ENCODE measurements around the gene ELF5. TPM values are rescaled to one million over a fixed set of nuclear protein-coding genes. Genes with fewer than 3 reads are reported as not detected.

Gene ELF5
- polyA plus RNA-seq, 3 donors from 2014 or later = not detected

DNA sequence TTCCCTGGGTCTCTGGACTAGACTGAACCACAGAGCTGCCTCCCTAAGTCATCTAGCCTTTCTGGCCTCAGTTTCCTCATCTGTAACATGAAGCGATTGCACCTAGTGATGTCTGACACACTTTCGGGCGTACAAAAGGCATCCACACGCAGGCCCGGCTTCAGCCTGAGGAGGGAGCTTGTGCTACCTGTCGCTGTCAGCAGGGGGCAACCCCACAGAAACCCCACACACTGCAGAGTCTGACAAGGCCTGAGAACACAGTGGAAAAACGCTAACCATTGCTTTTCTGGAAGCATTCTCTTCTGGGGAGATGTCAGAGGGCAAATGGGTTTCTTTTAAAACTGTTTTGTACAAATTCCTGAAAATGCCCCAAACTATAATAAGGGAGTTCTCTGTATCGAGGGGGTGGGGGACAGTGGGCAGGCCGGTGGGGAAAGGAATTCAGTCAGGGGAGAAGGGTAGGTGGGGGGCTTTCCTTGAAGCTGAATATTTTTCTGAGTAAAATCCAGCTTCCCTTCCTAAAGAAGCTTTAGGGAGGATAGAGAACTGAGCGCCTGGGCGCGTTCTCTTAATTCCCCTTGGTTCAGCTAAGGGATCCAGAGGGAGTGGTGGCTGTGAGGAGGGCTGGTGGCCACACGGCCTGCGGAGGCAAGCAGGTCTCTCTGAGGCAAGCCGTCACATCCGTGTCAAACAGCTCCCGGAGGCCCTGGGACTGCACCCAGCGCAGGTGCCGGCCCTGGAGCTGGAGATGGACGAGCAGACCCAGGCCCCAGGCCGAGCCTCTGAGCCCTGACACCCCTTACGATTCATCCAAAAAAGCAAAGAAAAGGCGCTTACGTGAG is 533 bp downstream of the ELF5 start:
- H3K36me3 Mint-ChIP-seq = no peaks in the 10 kb centered on the region
- no peak overlapping the region for H3K27ac Mint-ChIP-seq
- peaks cover under 1 to 1% (median under 1%) of the 10 kb centered on the region in 3 donors for H3K27me3 Mint-ChIP-seq (ENCODE audit: low read depth in 3 of 3)
- DNase-seq = peak in 2 of 3 donors; percentile 8 to 20
- H3K4me3 Mint-ChIP-seq = no peak overlapping the region
- H3K9me3 Mint-ChIP-seq = no peaks in the 10 kb centered on the region
- no peaks in the 10 kb centered on the region for H3K4me1 Mint-ChIP-seq

DNA sequence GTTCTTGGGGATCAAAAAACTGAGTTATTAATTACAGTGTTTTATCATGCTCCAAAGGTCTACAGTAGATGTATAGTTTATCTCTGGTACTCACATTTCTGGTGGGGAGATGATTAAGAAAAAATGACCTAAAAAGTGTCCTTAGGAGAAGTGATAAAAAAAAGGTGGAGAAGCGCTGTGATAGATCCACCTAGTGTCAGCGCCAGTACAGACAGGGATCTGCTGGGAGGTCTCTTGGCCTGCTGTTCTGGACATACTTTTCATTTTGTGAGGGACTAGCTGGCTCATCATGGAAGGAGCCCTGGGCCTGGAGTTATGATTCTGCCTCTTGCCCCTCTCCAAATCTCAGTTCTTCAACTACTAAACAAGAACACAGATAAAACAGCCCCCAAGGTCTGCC is 2.9 kb downstream of the ELF5 start:
- H3K9me3 Mint-ChIP-seq = no peaks in the 10 kb centered on the region
- H3K27me3 Mint-ChIP-seq (ENCODE audit: low read depth in 3 of 3) = peaks cover 0 to 1% (median 0%) of the 10 kb centered on the region in 3 donors
- H3K27ac Mint-ChIP-seq = no peak overlapping the region
- H3K4me1 Mint-ChIP-seq = no peaks in the 10 kb centered on the region
- H3K36me3 Mint-ChIP-seq = no peaks in the 10 kb centered on the region
- H3K4me3 Mint-ChIP-seq = no peak overlapping the region
- no peak for DNase-seq

DNA sequence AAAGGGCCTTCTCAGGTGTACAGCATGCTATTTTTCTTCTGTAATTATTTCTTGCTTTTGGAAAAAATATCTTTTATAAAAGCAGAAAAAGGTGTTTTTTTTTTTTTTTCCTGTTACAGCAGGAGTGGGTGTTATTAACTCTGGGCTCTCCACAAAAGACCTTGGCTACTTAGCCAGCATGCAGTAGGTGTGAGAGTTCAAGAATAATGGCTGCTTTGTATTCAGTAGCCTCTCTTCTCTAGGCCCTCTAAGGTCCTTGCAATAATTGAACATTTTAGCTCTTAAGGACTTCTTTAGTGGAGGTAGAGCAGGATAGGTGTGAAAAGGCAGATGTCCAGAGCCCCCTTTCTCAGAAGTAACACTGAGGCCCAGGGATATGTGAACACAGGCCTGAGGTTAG is 3.4 kb downstream of the ELF5 start:
- no peak overlapping the region for H3K27ac Mint-ChIP-seq
- no peak for DNase-seq
- no peak overlapping the region for H3K4me3 Mint-ChIP-seq
- no peaks in the 10 kb centered on the region for H3K9me3 Mint-ChIP-seq
- peaks cover 0 to 1% (median 0%) of the 10 kb centered on the region in 3 donors for H3K27me3 Mint-ChIP-seq (ENCODE audit: low read depth in 3 of 3)
- H3K36me3 Mint-ChIP-seq = no peaks in the 10 kb centered on the region
- no peaks in the 10 kb centered on the region for H3K4me1 Mint-ChIP-seq

DNA sequence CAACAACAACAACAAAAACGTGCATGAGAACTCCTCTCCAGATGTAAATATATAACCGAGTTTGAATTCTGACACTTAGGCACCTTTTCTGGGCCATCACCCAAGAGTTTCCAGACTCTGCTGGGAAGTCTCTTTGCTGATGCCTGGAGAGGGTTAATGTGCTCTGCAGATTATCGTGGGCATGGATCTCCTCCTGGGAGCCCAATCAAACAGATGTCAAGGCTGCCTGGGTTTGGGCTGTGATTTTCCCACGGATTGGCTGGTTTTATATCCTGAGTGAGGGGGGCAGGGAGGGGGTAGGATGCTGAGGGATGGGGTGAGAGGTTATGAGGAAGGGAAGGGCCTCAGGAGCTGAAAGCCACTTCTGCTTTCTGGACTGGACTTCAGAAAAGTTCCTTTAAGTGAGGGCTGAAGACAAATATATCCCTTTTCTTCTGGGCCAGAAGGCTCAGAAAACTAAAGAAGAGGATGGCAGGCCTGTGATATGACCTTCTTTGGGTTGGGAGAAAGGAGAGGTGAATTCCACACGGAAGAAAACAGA is 4.2 kb downstream of the ELF5 start:
- Mint-ChIP-seq H3K27me3 (ENCODE audit: low read depth in 3 of 3) (peaks cover 0 to 1% (median 0%) of the 10 kb centered on the region in 3 donors), H3K27ac (no peak overlapping the region), H3K9me3 (no peaks in the 10 kb centered on the region), H3K4me3 (no peak overlapping the region), H3K36me3 (no peaks in the 10 kb centered on the region), H3K4me1 (no peaks in the 10 kb centered on the region)
- no peak for DNase-seq

DNA sequence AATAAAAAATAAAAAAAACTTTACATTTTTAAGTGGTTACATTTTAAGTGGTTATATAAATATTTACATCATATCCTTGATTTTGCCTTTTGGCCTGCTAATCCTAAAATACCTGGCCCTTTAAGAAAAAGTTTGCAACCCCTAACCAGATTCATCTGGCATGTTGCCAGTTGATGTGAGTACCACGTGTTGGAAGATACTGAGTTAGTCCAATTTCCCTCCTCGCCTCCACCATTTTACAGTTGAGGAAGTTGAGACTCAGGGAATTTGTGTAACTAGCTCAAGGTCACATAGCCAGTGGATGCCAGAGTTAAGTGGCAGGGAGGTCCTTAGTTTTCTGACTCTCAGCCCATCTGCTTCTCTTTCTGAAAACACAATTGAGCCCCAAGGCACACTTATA is 5.1 kb downstream of the ELF5 start:
- Mint-ChIP-seq H3K4me3 (no peak overlapping the region), H3K27me3 (ENCODE audit: low read depth in 3 of 3) (peaks cover 0 to 1% (median 0%) of the 10 kb centered on the region in 3 donors), H3K4me1 (no peaks in the 10 kb centered on the region), H3K27ac (no peak overlapping the region), H3K9me3 (no peaks in the 10 kb centered on the region), H3K36me3 (no peaks in the 10 kb centered on the region)
- DNase-seq = no peak

DNA sequence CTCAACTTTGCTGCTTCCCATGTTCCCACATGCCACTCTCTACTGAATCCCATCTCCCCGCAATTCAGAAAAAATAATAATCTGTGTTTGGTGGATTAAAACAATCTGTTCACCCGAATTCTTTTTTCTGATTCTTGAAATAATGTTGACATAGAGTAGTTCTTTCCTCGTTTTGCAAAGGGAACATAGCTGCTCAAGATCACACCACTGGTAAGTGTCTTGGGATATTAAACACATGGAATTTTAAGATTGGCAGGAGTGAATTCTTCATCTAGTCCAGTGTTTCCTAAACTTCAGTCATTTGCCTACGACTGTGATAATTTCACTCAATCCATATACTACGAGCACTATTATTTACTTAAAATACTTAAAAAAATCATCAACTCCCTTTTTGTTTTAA is 6.0 kb downstream of the ELF5 start:
- H3K4me1 Mint-ChIP-seq = no peaks in the 10 kb centered on the region
- H3K9me3 Mint-ChIP-seq = no peaks in the 10 kb centered on the region
- H3K4me3 Mint-ChIP-seq = no peak overlapping the region
- no peak for DNase-seq
- peaks cover 0 to 1% (median 0%) of the 10 kb centered on the region in 3 donors for H3K27me3 Mint-ChIP-seq (ENCODE audit: low read depth in 3 of 3)
- no peak overlapping the region for H3K27ac Mint-ChIP-seq
- no peaks in the 10 kb centered on the region for H3K36me3 Mint-ChIP-seq

DNA sequence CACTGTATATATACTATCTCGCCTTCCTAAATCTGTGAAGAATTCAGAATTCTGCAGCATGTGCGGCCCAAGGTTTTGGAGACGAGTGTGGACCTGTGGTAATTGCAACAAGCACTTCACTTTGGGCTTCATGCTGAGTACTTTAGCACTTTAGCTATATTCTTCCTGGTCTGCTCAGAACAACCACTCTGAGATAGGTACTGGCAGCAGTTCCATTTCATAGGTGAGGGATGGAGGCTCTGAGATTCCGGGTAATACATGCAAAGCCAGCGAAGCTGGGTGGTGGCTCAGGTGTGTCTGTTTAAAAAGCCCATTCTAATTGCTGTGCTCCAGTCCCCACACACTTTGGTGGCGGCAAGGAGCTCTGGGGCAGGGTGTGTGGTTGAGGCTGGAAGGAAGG is 6.4 kb downstream of the ELF5 start:
- Mint-ChIP-seq H3K27me3 (ENCODE audit: low read depth in 3 of 3) (peaks cover 0 to 1% (median 0%) of the 10 kb centered on the region in 3 donors), H3K4me1 (no peaks in the 10 kb centered on the region), H3K4me3 (no peak overlapping the region), H3K27ac (no peak overlapping the region), H3K9me3 (no peaks in the 10 kb centered on the region), H3K36me3 (no peaks in the 10 kb centered on the region)
- DNase-seq = no peak

DNA sequence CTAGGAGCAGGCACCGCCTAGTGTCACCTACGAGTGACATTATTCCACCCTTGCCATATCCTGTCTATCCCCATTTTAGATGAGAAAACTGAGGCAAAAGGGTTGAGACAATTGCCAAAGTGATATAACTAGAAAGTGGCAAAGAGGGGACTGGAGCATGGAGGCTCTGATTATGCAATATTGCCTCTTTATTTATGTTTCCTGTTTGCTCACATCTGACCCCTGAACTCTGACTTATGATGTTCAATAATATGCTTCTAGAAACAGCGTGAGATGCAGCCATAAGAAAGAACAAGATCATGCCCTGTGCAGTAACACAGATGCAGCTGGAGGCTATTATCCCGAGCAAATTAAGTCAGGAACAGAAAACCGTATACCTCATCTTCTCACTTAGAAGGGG is 7.7 kb downstream of the ELF5 start:
- no peaks in the 10 kb centered on the region for H3K4me1 Mint-ChIP-seq
- H3K27me3 Mint-ChIP-seq (ENCODE audit: low read depth in 3 of 3) = peaks cover 0 to 1% (median 0%) of the 10 kb centered on the region in 3 donors
- no peak for DNase-seq
- no peaks in the 10 kb centered on the region for H3K36me3 Mint-ChIP-seq
- H3K4me3 Mint-ChIP-seq = no peak overlapping the region
- H3K27ac Mint-ChIP-seq = no peak overlapping the region
- no peaks in the 10 kb centered on the region for H3K9me3 Mint-ChIP-seq

DNA sequence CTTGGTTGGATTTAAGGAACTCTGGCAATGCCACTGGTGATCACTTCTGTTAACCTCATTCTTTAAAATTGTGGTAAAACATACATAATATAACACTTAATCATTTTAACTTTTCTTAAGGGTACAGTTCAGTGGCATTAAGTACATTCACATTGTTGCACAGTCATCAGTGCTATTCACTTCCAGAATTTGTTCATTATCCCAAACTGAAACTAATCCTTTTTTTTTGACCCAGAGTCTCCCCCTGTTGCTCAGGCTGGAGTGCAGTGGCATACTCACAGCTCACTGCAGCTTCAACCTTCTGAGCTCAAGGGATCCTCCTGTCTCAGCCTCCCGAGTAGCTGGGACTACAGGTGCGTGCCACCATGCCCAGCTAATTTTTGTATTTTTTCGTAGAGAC is 10.6 kb downstream of the ELF5 start:
- Mint-ChIP-seq H3K27me3 (ENCODE audit: low read depth in 3 of 3) (peaks cover 0 to 2% (median 0%) of the 10 kb centered on the region in 3 donors), H3K4me1 (no peaks in the 10 kb centered on the region), H3K4me3 (no peak overlapping the region), H3K36me3 (no peaks in the 10 kb centered on the region), H3K27ac (no peak overlapping the region), H3K9me3 (no peaks in the 10 kb centered on the region)
- no peak for DNase-seq

DNA sequence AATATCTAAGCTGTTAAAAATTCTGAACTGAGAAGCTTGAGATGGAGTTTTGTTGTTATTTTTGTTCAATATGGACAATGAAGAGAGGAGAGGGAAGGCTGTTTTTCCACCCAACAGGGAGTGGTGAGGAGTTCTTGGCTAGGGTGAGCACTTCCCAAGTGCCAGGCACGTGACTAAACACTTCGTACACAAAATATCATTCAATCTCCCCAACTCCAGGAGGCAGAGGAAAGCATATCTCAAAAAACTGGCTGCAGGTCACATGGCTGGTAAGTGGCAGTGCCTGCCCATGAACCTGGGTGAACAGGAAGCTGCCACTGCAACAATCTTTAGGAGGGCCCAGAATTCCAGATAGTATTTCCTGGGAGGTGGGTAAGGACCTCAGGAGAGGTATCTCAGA is 11.6 kb downstream of the ELF5 start:
- no peak for DNase-seq
- Mint-ChIP-seq H3K4me3 (no peak overlapping the region), H3K36me3 (no peaks in the 10 kb centered on the region), H3K27ac (no peak overlapping the region), H3K9me3 (no peaks in the 10 kb centered on the region), H3K27me3 (ENCODE audit: low read depth in 3 of 3) (peaks cover 0 to 2% (median 0%) of the 10 kb centered on the region in 3 donors), H3K4me1 (no peaks in the 10 kb centered on the region)

DNA sequence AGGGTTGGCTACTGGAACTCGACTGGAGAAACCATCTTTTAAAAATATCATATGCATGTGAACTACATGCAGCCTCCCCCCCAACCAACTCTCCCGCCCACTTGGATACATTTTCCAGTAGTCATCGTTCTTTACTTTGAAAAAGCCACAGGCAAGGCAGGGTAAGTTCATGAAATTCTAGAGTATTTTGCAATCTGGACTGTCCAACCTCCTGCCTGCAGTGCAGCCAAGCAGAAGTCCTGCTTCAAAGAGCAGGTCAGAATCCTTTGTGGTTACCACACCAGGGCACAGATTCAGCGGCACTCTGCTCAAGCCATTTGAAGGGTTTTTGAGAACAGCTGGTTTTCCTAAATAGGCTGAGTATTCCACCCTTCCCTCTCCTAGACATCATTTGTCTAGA is 12.1 kb downstream of the ELF5 start:
- no peak overlapping the region for H3K4me3 Mint-ChIP-seq

DNA sequence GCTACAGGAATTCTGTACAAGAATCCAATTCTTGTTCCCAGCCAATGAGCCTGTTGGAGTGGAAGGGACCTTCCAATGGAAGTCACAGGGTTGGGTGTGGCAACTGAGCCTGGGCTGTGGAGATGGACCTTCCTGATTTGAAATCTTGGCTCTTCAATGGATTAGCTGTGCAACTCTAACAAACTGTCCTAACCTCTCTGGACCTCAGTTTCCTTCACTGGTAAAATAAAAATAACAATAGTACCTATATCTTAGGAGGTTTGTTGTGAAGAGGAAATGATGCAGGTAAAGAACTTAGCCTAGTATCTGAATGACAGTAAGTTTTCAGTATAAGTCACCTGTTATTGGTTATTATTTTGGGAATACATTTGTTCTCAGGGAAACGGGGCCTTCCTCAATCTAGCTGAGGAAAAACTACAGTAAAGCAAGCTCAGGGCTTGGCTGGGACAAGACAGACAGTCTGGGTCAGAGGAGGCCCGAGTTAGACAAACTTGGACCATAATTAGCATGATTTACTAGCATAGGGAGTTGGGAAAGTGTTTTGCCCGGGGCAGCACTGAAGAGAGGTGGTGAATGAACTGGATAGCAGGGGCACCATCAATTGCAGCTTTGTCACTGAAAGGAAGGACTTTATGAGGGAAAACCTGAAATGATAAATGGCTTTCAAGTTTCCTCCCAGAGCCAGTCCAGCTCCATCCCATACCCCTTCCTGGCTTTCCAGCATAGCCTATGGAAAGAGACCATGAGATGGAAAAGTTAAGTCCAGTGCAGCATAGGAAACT is 13.7 kb downstream of the ELF5 start:
- Mint-ChIP-seq H3K9me3 (no peaks in the 10 kb centered on the region), H3K4me1 (no peaks in the 10 kb centered on the region), H3K36me3 (no peaks in the 10 kb centered on the region), H3K27me3 (ENCODE audit: low read depth in 3 of 3) (peaks cover 0 to 4% (median 2%) of the 10 kb centered on the region in 3 donors), H3K4me3 (no peak overlapping the region), H3K27ac (no peak overlapping the region)
- DNase-seq = no peak

More for the DNA sequence above, 12.1 kb downstream of the ELF5 start:
- Mint-ChIP-seq H3K4me1 (no peaks in the 10 kb centered on the region), H3K27me3 (ENCODE audit: low read depth in 3 of 3) (peaks cover 0 to 2% (median 0%) of the 10 kb centered on the region in 3 donors), H3K9me3 (no peaks in the 10 kb centered on the region), H3K36me3 (no peaks in the 10 kb centered on the region), H3K27ac (no peak overlapping the region)
- DNase-seq = no peak

DNA sequence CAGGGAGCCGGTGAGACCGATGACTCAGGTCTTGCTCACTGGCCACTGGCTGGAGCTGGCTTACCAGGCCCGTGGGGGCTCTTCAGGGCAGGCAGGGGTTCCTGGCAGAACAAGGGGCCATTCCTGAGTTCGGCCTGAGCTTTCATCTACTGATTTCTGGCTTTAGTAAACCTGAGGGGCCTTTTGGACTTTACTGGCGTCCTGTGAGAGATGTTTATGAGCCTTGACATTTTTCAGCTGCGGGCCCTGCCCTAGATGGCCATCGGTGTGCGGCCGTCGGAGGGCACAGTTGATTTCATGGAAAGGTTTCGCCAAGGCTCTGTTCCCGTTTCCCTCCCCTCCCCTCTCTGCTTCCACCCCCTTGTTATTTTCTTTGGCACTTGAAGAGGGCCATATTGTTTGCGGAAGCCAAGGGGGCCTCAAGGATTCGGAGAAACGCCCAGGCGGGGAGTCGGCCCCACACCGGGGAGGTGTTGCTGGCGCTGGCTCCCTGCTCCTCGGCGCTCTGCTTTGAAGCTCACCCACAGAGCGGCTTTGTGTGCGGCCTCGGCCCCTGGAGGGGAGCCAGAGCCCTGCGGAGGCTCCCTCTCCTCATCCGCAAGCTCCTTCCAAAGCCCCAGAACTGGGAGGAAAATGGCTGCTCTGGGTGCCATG is 17.7 kb downstream of the ELF5 start:
- peaks cover 2 to 7% (median 3%) of the 10 kb centered on the region in 3 donors for H3K27me3 Mint-ChIP-seq (ENCODE audit: low read depth in 3 of 3)
- H3K27ac Mint-ChIP-seq = no peak overlapping the region
- no peak overlapping the region for H3K4me3 Mint-ChIP-seq
- DNase-seq = no peak
- H3K4me1 Mint-ChIP-seq = no peaks in the 10 kb centered on the region
- H3K36me3 Mint-ChIP-seq = no peaks in the 10 kb centered on the region
- H3K9me3 Mint-ChIP-seq = no peaks in the 10 kb centered on the region
